NT2/D1 (cell line): Measurements from ENCODE around the gene CCDC120.

ENCODE experiments used
- DNase-seq: peaks from one replicate; pipeline ENCODE4 v3.0.0-alpha.2; 2011; ENCODE audit warnings: low read depth, low spot score
- H3K27me3 ChIP-seq: 2 replicates; pipeline ENCODE4 v1.6.0; 2011; ENCODE audit warnings: mild to moderate bottlenecking; ENCODE audit not compliant: insufficient read length, insufficient read depth
- H3K36me3 ChIP-seq: 2 replicates; pipeline ENCODE4 v1.6.1; 2011; ENCODE audit warnings: mild to moderate bottlenecking, low read length, mixed read lengths; ENCODE audit not compliant: insufficient read depth, insufficient read length
- H3K4me1 ChIP-seq: 2 replicates; pipeline ENCODE4 v1.5.1; 2011; ENCODE audit not compliant: insufficient read depth, insufficient read length
- H3K4me3 ChIP-seq: 2 replicates; pipeline ENCODE4 v1.5.1; 2011; ENCODE audit warnings: low read depth; ENCODE audit not compliant: insufficient read length
- H3K9ac ChIP-seq: 2 replicates; pipeline ENCODE4 v1.6.0; 2011; ENCODE audit warnings: low read depth; ENCODE audit not compliant: insufficient read length
- H3K9me3 ChIP-seq: 2 replicates; pipeline ENCODE4 v1.5.1; 2011; ENCODE audit warnings: mild to moderate bottlenecking, low read length; ENCODE audit not compliant: insufficient read depth
- SUZ12 ChIP-seq: IDR thresholded peaks from 2 replicates; pipeline ENCODE4 v1.6.1; 2011; ENCODE audit not compliant: insufficient read length, insufficient read depth; ENCODE audit errors: extremely low read depth
- YY1 ChIP-seq: IDR thresholded peaks from 2 replicates; pipeline ENCODE4 v1.6.1; 2011; ENCODE audit not compliant: insufficient read length, insufficient read depth
- ZNF274 ChIP-seq: IDR thresholded peaks from 2 replicates; pipeline ENCODE4 v1.6.1; 2011; ENCODE audit warnings: mild to moderate bottlenecking, low read depth, low read length

The CCDC120 gene

GRCh38 chrX:49106930-49107329 lies 48.1 kb downstream of the CCDC120 start:
- H3K4me3 ChIP-seq, result no peak overlapping the region
- H3K36me3 ChIP-seq, result peaks cover 30% of the 10 kb centered on the region
- H3K27me3 ChIP-seq, result no peaks in the 10 kb centered on the region
- no peak for TF ChIP-seq SUZ12
- no peak for TF ChIP-seq YY1
- no peak for TF ChIP-seq ZNF274
- H3K4me1 ChIP-seq, result no peaks in the 10 kb centered on the region
- DNase-seq, result no peak
- no peaks in the 10 kb centered on the region for H3K9me3 ChIP-seq
- no peak overlapping the region for H3K9ac ChIP-seq

- Histone ChIP-seq H3K4me1 (no peaks in the 10 kb centered on the region), H3K9ac (no peak overlapping the region), H3K4me3 (no peak overlapping the region), H3K9me3 (no peaks in the 10 kb centered on the region), H3K27me3 (no peaks in the 10 kb centered on the region), H3K36me3 (peaks cover 43% of the 10 kb centered on the region)
- TF ChIP-seq YY1, result no peak
- TF ChIP-seq SUZ12, result no peak
- no peak for TF ChIP-seq ZNF274
- no peak for DNase-seq
These were observed 49.8 kb downstream of the CCDC120 start for GRCh38 chrX:49108641-49109040.

- no peaks in the 10 kb centered on the region for H3K4me1 ChIP-seq
- H3K9ac ChIP-seq, result no peak overlapping the region
- no peaks in the 10 kb centered on the region for H3K9me3 ChIP-seq
- H3K27me3 ChIP-seq, result no peaks in the 10 kb centered on the region
- H3K4me3 ChIP-seq, result no peak overlapping the region
- DNase-seq, result no peak
- TF ChIP-seq SUZ12 (no peak), YY1 (no peak), ZNF274 (no peak)
- H3K36me3 ChIP-seq, result peaks cover 57% of the 10 kb centered on the region
These were observed 51.6 kb downstream of the CCDC120 start for GRCh38 chrX:49110417-49110816.

GRCh38 chrX:49111791-49112190 lies 53.0 kb downstream of the CCDC120 start:
- no peak for TF ChIP-seq ZNF274
- TF ChIP-seq SUZ12, result no peak
- TF ChIP-seq YY1, result no peak
- H3K27me3 ChIP-seq, result no peaks in the 10 kb centered on the region
- no peak overlapping the region for H3K9ac ChIP-seq
- H3K9me3 ChIP-seq, result no peaks in the 10 kb centered on the region
- no peak for DNase-seq
- H3K4me1 ChIP-seq, result no peaks in the 10 kb centered on the region
- H3K36me3 ChIP-seq, result peaks cover 60% of the 10 kb centered on the region
- H3K4me3 ChIP-seq, result no peak overlapping the region

- Histone ChIP-seq H3K4me3 (no peak overlapping the region), H3K36me3 (peaks cover 75% of the 10 kb centered on the region), H3K27me3 (no peaks in the 10 kb centered on the region), H3K4me1 (no peaks in the 10 kb centered on the region), H3K9me3 (no peaks in the 10 kb centered on the region), H3K9ac (no peak overlapping the region)
- TF ChIP-seq ZNF274, result no peak
- TF ChIP-seq YY1, result no peak
- TF ChIP-seq SUZ12, result no peak
- no peak for DNase-seq
These were observed 57.3 kb downstream of the CCDC120 start for GRCh38 chrX:49116076-49116475.

- Histone ChIP-seq H3K36me3 (peaks cover 78% of the 10 kb centered on the region), H3K9ac (no peak overlapping the region), H3K4me3 (no peak overlapping the region), H3K9me3 (no peaks in the 10 kb centered on the region), H3K4me1 (no peaks in the 10 kb centered on the region), H3K27me3 (no peaks in the 10 kb centered on the region)
- TF ChIP-seq YY1 (no peak), ZNF274 (no peak), SUZ12 (no peak)
- DNase-seq, result no peak
These were observed 57.9 kb downstream of the CCDC120 start for GRCh38 chrX:49116716-49117115.

GRCh38 chrX:49117581-49117980 lies 58.8 kb downstream of the CCDC120 start:
- no peak for DNase-seq
- Histone ChIP-seq H3K4me1 (peaks cover 2% of the 10 kb centered on the region), H3K9me3 (no peaks in the 10 kb centered on the region), H3K27me3 (no peaks in the 10 kb centered on the region), H3K4me3 (no peak overlapping the region), H3K9ac (no peak overlapping the region), H3K36me3 (peaks cover 78% of the 10 kb centered on the region)
- TF ChIP-seq SUZ12 (no peak), YY1 (no peak), ZNF274 (no peak)
